Ishikawa (cell line): ENCODE measurements around the gene ITIH6.

Source experiments
- CEBPB ChIP-seq: IDR thresholded peaks from 2 replicates; pipeline ENCODE4 v1.6.1; 2012
- CREB1 ChIP-seq: IDR thresholded peaks from 2 replicates; pipeline ENCODE4 v1.6.1; 2012; ENCODE audit warnings: low read depth
- EGR1 ChIP-seq: IDR thresholded peaks from 2 replicates; pipeline ENCODE4 v1.6.1; 2012
- EP300 ChIP-seq: IDR thresholded peaks from 2 replicates; pipeline ENCODE4 v1.6.1; 2012; ENCODE audit warnings: borderline replicate concordance
- FOXM1 ChIP-seq: IDR thresholded peaks from 2 replicates; pipeline ENCODE4 v1.6.1; 2012; ENCODE audit warnings: low read depth, borderline replicate concordance
- NFIC ChIP-seq: IDR thresholded peaks from 2 replicates; pipeline ENCODE4 v1.6.1; 2012
- RAD21 ChIP-seq: IDR thresholded peaks from 2 replicates; pipeline ENCODE4 v1.6.1; 2012; ENCODE audit warnings: low read depth
- TAF1 ChIP-seq: IDR thresholded peaks from 2 replicates; pipeline ENCODE4 v1.6.1; 2012; ENCODE audit warnings: low read depth, mild to moderate bottlenecking
- TCF12 ChIP-seq: IDR thresholded peaks from 2 replicates; pipeline ENCODE4 v1.6.1; 2012; ENCODE audit warnings: low read depth
- TEAD4 ChIP-seq: IDR thresholded peaks from 2 replicates; pipeline ENCODE4 v1.6.1; 2012
- YY1 ChIP-seq: IDR thresholded peaks from 2 replicates; pipeline ENCODE4 v1.6.1; 2012; ENCODE audit warnings: low read depth
- ZBTB7A ChIP-seq: IDR thresholded peaks from 2 replicates; pipeline ENCODE4 v1.6.1; 2012; ENCODE audit warnings: low read depth
- TF ChIP-seq, protein P1 (sequence below): IDR thresholded peaks from 2 replicates; pipeline ENCODE4 v1.6.1; 2012
- TF ChIP-seq, protein P2 (sequence below): IDR thresholded peaks from 2 replicates; pipeline ENCODE4 v1.6.1; 2012; ENCODE audit warnings: low read depth, mild to moderate bottlenecking
- TF ChIP-seq, protein P3 (sequence below): IDR thresholded peaks from 2 replicates; pipeline ENCODE4 v1.6.1; 2012

Gene ITIH6

DNA sequence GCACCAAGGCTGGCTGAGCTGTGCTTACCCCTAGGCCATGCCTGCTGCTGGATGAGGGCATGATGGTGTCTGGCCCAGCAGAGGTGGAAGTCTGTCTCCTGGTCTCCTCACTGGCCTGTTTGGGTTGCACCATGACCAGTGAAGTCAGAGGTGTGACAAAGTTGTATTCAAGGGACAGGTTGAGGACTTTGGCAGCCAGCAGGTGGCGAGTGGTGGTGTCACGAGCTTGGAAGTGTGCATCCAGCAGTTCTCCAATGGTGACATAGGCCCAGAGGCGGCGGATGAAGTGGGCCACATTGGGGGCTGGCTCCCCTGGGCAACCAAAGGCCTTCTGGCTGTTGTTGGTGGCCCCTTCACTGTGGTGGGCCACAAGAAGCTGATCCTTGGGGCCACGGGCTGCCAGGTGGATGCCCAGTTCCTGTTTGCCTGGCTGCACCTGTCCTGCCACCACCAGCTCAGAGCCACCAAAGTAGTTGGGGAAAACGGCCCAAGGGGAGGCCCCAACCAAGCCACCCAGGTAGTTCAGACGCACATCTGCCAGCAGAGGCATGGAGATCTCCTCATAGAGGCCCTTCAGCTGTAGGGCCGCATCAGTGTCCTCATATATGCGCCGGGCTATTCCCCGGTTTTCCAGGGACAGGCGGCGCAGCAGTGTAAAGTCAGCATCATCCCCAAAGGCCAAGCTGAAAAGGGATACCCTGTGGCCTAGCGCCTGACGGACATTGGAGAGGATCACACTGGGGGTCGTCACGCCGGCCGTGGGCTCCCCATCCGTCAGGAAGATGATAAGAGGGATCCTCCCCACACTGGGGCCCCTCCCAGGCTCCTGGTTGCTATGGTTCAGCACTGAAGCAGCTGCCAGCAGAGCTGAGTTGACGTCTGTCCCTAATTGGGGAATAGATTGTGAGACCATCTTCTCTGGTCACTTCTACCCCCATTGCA, 39.7 kb downstream of the ITIH6 start:
- TF ChIP-seq TCF12 (no peak), TEAD4 (no peak), EP300 (no peak), CEBPB (no peak), TAF1 (no peak)
- TF ChIP-seq, protein P1, sequence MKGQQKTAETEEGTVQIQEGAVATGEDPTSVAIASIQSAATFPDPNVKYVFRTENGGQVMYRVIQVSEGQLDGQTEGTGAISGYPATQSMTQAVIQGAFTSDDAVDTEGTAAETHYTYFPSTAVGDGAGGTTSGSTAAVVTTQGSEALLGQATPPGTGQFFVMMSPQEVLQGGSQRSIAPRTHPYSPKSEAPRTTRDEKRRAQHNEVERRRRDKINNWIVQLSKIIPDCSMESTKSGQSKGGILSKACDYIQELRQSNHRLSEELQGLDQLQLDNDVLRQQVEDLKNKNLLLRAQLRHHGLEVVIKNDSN = no peak

DNA sequence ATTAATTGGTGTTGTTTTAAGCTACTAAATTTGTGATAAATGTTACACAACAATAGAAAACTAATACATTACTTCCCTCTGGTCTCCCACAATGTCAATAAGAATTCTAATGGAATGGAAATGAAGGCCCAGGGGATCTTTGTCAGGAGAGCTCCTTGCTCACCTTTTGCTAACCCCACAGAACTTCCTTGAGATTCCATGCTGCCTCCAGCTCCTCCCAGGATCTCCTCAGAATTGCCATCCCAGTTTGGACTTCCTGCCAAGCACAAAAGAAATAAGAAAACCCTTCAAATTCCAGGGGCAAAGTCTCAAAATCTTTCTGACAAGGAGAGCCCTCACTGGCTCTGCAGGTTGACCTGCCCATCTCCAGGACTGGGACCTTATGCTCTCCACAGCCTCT, 43.2 kb downstream of the ITIH6 start:
- TF ChIP-seq CEBPB (no peak), TEAD4 (no peak), ZBTB7A (no peak), YY1 (no peak), CREB1 (no peak), EP300 (no peak), TCF12 (no peak), NFIC (no peak), TAF1 (no peak)
- TF ChIP-seq, protein P1 = no peak

DNA sequence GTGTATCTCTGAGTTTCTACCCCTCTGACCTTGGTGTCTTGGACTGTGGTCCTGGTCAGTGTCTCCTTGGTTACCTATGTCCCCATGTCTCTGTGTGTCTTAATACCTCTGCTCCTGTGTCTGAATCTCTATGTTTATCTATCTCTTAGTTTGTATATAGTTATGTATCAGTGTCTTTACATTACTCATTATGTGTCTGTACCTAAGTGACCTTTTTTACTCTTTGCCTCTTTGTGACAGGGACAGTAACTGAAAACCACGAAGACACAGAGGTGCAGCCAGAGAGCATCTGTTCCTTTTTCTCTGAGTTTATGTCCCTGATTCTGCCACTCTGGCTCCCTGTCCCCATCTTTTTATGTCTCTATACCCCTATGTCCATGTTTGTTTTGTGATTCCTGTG, 49.4 kb downstream of the ITIH6 start:
- TF ChIP-seq ZBTB7A (no peak), TCF12 (no peak), CEBPB (no peak), TEAD4 (no peak), CREB1 (no peak), RAD21 (no peak), EP300 (no peak), FOXM1 (no peak)
- TF ChIP-seq, protein P2, sequence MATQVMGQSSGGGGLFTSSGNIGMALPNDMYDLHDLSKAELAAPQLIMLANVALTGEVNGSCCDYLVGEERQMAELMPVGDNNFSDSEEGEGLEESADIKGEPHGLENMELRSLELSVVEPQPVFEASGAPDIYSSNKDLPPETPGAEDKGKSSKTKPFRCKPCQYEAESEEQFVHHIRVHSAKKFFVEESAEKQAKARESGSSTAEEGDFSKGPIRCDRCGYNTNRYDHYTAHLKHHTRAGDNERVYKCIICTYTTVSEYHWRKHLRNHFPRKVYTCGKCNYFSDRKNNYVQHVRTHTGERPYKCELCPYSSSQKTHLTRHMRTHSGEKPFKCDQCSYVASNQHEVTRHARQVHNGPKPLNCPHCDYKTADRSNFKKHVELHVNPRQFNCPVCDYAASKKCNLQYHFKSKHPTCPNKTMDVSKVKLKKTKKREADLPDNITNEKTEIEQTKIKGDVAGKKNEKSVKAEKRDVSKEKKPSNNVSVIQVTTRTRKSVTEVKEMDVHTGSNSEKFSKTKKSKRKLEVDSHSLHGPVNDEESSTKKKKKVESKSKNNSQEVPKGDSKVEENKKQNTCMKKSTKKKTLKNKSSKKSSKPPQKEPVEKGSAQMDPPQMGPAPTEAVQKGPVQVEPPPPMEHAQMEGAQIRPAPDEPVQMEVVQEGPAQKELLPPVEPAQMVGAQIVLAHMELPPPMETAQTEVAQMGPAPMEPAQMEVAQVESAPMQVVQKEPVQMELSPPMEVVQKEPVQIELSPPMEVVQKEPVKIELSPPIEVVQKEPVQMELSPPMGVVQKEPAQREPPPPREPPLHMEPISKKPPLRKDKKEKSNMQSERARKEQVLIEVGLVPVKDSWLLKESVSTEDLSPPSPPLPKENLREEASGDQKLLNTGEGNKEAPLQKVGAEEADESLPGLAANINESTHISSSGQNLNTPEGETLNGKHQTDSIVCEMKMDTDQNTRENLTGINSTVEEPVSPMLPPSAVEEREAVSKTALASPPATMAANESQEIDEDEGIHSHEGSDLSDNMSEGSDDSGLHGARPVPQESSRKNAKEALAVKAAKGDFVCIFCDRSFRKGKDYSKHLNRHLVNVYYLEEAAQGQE = no peak
- TF ChIP-seq, protein P1 = no peak

DNA sequence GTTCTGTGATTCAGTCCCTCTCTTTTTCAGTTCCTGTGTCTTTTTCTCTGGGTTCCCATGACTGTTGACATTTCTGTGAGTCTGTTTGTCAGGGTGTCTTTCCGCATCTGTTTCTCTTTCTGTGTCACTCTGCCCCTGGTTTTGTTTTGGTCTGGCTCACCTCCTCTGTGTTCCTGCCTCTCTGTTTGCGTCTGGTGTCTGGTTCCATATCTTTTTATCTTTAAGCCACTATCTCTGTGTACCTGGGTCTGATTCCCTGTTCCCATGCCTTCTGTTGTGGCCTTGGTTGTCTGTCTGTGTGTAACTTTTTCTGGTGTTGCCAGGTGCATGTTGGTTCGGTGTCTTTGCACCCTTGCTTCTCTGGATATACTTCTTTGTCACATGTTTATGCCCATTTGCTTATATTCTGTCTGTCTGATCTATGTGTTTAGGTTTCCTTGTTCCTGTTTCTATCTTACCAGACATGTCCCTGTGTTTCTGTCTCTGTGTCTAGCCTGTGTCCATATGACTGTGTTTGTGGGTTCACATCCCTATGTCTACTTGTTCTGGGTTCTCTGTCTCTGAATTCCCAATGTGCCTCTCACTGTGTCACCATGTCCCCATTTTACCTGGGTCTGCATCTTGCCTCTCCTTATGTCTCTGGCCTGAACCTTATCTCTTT, 50.2 kb downstream of the ITIH6 start:
- no peak for TF ChIP-seq TCF12
- TF ChIP-seq, protein P2 = no peak
- TF ChIP-seq, protein P1 = no peak
- no peak for TF ChIP-seq TEAD4
- TF ChIP-seq, protein P3, sequence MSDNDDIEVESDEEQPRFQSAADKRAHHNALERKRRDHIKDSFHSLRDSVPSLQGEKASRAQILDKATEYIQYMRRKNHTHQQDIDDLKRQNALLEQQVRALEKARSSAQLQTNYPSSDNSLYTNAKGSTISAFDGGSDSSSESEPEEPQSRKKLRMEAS = no peak
- TF ChIP-seq EP300 = no peak
- no peak for TF ChIP-seq CREB1
- no peak for TF ChIP-seq NFIC
- TF ChIP-seq TAF1 = no peak
- no peak for TF ChIP-seq EGR1
- no peak for TF ChIP-seq CEBPB

DNA sequence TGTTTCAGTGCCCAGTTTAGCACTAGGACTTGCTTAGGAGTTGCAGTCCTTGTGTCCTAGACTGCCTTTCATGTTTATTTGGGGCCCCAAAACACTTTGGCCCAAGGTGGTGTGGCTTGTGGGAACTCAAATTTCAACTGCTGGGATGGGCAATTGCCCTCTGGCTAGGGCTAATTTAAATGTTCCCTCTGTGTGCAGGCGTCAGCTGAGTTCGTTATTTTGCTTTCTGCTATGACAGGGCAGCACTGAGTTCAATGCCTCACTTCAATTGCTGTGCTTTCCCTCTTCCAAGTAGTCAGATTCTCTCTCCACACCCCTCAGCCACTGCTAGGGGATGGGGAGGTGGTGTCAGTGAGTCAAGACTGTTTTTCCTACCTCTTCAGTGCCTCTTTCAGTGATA, 51.1 kb downstream of the ITIH6 start:
- TF ChIP-seq FOXM1 (no peak), TAF1 (no peak), CEBPB (no peak), ZBTB7A (no peak), NFIC (no peak), TCF12 (no peak), TEAD4 (no peak), YY1 (no peak)
- TF ChIP-seq, protein P1 = no peak
- TF ChIP-seq, protein P2 = no peak
